GM12801 (cell line): ENCODE measurements around the gene UBP1.

Experiments
- TF ChIP-seq, protein P1 (sequence below): IDR thresholded peaks from one replicate; pipeline ENCODE4 v1.5.1; 2011; ENCODE audit warnings: control low read depth; ENCODE audit not compliant: insufficient read length; ENCODE audit errors: extremely low read depth

UBP1 gene

GRCh38 chr3:33364060-33364459 is 76.1 kb downstream of the UBP1 start:
- TF ChIP-seq, protein P1, sequence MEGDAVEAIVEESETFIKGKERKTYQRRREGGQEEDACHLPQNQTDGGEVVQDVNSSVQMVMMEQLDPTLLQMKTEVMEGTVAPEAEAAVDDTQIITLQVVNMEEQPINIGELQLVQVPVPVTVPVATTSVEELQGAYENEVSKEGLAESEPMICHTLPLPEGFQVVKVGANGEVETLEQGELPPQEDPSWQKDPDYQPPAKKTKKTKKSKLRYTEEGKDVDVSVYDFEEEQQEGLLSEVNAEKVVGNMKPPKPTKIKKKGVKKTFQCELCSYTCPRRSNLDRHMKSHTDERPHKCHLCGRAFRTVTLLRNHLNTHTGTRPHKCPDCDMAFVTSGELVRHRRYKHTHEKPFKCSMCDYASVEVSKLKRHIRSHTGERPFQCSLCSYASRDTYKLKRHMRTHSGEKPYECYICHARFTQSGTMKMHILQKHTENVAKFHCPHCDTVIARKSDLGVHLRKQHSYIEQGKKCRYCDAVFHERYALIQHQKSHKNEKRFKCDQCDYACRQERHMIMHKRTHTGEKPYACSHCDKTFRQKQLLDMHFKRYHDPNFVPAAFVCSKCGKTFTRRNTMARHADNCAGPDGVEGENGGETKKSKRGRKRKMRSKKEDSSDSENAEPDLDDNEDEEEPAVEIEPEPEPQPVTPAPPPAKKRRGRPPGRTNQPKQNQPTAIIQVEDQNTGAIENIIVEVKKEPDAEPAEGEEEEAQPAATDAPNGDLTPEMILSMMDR: no peak

- TF ChIP-seq, protein P1: no peak
These were observed 76.9 kb downstream of the UBP1 start for GRCh38 chr3:33363113-33363800.

DNA sequence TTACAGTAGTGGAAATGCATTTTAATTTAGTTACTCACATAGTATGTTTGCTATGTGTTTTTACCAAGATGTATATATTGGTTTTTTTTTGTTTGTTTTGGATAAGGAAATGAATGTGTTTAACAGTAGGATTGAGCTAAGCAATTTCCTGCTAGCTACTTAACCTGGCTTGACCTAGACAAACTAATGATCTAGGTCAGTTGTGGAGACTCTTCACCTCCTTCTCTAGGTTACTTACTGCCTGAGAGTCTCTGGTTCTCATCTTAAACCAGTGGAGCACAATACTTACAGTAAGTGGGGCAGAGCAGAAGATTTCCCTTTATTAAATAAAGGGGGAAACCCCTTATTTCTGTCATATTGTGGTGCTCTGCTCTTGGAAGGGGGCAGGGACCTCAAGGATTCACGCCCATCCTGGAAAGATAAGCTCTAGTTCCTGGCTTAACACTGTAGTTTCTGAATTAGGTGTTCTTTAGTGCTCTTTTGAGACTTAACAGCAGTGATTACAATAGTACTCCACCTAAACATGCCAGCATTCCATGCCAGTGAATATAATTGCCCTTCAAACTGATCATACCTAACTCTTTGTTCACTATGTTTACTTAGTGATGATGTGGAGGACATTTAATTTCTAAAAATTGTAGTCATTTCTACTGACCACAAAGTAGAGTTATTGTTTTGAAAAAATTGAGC is 79.9 kb downstream of the UBP1 start:
- TF ChIP-seq, protein P1: no peak

DNA sequence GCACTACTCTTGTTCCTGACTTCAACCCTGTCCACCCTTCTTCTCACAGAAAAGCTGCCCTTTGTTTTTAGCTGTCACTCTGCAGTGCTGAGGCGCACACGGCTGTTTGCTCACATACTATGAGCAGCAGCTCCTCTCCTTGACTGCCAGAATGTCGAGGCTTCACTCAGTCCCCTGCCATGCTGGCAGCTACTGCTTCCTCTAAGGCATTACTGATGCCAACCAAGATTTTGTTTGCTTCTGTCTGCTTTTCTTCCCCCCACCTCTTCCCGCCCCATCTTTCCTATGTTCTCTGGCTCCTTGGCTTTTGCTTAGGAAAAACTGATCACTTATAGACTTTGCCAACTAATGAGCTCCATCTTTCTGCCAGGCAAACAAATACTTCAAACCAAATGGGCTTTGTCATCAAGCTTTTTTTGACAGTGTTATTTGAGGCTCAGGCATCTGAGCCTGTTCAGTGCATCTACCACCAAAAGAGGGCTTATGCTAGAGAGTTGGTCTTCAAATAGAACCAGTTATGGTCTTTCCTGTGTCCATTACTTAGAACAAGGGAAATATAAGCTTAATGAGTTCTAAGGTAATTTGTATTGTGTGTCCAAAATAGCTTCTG is 81.9 kb downstream of the UBP1 start:
- TF ChIP-seq, protein P1: no peak

DNA sequence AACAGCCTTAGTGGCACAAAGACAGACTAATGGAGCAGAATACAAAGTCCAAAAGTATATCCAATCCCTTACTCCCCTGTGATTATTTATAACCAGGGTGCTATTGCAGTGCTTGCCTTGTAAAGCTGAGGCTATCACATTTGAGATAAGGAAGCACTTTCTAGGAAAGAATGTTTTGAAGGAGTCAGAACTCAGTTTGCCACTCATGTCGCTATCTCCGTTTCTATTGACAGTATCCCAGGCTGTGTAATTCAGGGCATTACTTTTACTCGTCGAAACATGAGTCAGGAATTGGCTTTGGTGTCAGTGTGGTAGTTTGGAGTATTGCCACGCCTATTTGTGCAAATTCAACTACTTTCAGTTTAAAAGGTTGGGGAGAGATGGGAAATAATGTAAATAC is 84.6 kb downstream of the UBP1 start:
- TF ChIP-seq, protein P1: no peak

GRCh38 chr3:33339758-33340157 is 100.4 kb downstream of the UBP1 start:
- TF ChIP-seq, protein P1: no peak
